ENCODE data around the gene OR7C1.
"Not testable (repeated sequence)": the region's sequence is repeated elsewhere in the genome, so short reads cannot be mapped to it uniquely, and the experiment has no call there.

DNA sequence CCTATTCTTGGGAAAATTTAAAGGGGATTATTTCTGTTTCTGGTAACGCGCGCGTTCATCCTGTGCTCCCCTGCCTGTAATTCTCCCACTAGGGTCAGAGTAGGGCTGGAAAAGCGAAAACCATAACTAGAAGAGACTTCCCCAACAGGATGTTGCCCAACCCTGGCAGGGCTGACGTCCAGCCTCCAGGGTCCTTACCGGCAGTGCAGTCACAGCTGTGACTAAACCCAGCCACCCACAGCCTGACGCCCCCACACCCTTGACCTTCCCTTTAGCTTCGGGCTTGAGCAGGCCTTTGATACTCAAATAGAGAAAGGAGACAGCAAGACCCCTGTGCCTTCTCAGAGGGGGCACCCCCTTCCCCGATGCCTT lies 50.3 kb downstream of the OR7C1 start:
- TF ChIP-seq, protein P1, sequence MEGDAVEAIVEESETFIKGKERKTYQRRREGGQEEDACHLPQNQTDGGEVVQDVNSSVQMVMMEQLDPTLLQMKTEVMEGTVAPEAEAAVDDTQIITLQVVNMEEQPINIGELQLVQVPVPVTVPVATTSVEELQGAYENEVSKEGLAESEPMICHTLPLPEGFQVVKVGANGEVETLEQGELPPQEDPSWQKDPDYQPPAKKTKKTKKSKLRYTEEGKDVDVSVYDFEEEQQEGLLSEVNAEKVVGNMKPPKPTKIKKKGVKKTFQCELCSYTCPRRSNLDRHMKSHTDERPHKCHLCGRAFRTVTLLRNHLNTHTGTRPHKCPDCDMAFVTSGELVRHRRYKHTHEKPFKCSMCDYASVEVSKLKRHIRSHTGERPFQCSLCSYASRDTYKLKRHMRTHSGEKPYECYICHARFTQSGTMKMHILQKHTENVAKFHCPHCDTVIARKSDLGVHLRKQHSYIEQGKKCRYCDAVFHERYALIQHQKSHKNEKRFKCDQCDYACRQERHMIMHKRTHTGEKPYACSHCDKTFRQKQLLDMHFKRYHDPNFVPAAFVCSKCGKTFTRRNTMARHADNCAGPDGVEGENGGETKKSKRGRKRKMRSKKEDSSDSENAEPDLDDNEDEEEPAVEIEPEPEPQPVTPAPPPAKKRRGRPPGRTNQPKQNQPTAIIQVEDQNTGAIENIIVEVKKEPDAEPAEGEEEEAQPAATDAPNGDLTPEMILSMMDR (IDR thresholded peaks at IDR 0.05): not testable (repeated sequence)
- not testable (repeated sequence) for TF ChIP-seq POLR2A (IDR thresholded peaks at IDR 0.05)
